Activated CD4-positive, alpha-beta T cell treated with anti-CD3 and anti-CD28 coated beads, Interleukin-2, amount 50 U/mL, for 4 hours (primary cell): ENCODE measurements around the gene SERPINC1.
"Not testable (repeated sequence)": the region's sequence is repeated elsewhere in the genome, so short reads cannot be mapped to it uniquely, and the experiment has no call there.

Experiments used
- DNase-seq, 2 experiments: peaks; one replicate each; pipeline ENCODE4 v3.0.0-alpha.2; 2020

SERPINC1 gene

GRCh38 chr1:173888749-173889148 is 28.4 kb downstream of the SERPINC1 start:
- no peak for DNase-seq

- no peak for DNase-seq
These were observed 29.5 kb downstream of the SERPINC1 start for GRCh38 chr1:173887627-173888026.

GRCh38 chr1:173886746-173887611 is 30.1 kb downstream of the SERPINC1 start:
- no peak for DNase-seq

- no peak for DNase-seq
These were observed 32.4 kb downstream of the SERPINC1 start for GRCh38 chr1:173884701-173885100.

- DNase-seq: not testable (repeated sequence)
These were observed 36.0 kb downstream of the SERPINC1 start for GRCh38 chr1:173881117-173881516.

- DNase-seq: no peak
These were observed 38.9 kb downstream of the SERPINC1 start for GRCh38 chr1:173878251-173878650.

- no peak for DNase-seq
These were observed 40.4 kb downstream of the SERPINC1 start for GRCh38 chr1:173876732-173877131.

GRCh38 chr1:173871500-173871899 is 45.6 kb downstream of the SERPINC1 start:
- no peak for DNase-seq

- DNase-seq: no peak
These were observed 46.0 kb downstream of the SERPINC1 start for GRCh38 chr1:173871091-173871490.

GRCh38 chr1:173870252-173871075 is 46.7 kb downstream of the SERPINC1 start:
- no peak for DNase-seq

GRCh38 chr1:173869021-173869359 is 48.1 kb downstream of the SERPINC1 start:
- DNase-seq: no peak

- peak; percentile 90 to 92 for DNase-seq
These were observed 48.7 kb downstream of the SERPINC1 start, which contains the start of gene ZBTB37 for GRCh38 chr1:173868266-173869020. Gene ZBTB37, plus strand, starts transcription at chr1:173868380. Its CDS starts 1,846 bp downstream, at chr1:173870226.

GRCh38 chr1:173867753-173868265 is 49.3 kb downstream of the SERPINC1 start, which contains the start of gene GAS5:
Gene GAS5, minus strand, starts transcription at chr1:173867989.
- peak; percentile 100 for DNase-seq

- no peak for DNase-seq
These were observed 49.9 kb downstream of the SERPINC1 start for GRCh38 chr1:173867141-173867752.

GRCh38 chr1:173866413-173867115 is 50.6 kb downstream of the SERPINC1 start:
- no peak for DNase-seq

- DNase-seq: no peak
These were observed 51.5 kb downstream of the SERPINC1 start for GRCh38 chr1:173865468-173866164.

- DNase-seq: no peak
These were observed 52.8 kb downstream of the SERPINC1 start for GRCh38 chr1:173864179-173864867.

- DNase-seq: no peak
These were observed 53.6 kb downstream of the SERPINC1 start for GRCh38 chr1:173863224-173864161.

GRCh38 chr1:173862769-173863223 is 54.3 kb downstream of the SERPINC1 start:
- no peak for DNase-seq
